NAMALWA (cell line): ENCODE measurements around the gene ST13.
"Not testable (repeated sequence)": the region's sequence is repeated elsewhere in the genome, so short reads cannot be mapped to it uniquely, and the experiment has no call there.

Experiments
- DNase-seq: peaks from one replicate; pipeline ENCODE4 v3.0.0-alpha.2; 2015; ENCODE audit warnings: low spot score

The ST13 gene

DNA sequence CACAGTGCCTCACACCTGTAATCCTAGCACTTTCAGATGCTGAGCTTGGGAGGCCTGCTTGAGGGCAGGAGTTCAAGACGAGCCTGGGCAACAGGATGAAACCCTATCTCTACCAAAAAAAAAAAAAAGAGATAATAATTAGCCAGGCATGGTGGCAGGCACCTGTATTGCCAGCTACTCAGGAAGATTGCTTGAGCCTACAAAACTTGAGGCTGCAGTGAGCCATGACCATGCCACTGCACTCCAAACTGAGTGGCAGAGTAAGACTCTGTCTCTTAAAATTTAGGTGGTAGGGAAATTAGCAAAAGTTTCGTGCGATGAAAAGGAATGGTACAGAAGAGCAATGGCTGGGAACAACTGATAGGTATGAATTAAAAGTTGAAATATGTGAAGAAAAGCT, 18.0 kb downstream of the ST13 start:
- DNase-seq: no peak

DNA sequence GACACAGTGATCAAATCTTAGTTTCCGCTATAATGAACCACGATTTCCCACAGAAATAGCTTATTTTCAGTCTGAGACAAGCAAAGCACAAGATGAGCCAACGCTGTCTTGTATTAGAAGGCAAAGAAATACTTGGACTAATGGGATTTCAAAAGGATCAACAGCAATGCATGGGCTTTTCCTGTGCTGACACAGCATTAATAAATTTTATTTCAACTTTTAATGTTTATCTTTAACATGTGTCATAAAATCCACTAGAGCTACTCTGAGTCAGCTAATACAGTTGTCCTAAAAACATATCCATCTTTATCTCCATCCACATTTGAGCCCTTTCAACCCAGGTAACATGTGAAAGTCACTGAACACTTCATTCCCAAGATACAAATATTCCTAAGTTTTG, 21.8 kb downstream of the ST13 start:
- DNase-seq: no peak

DNA sequence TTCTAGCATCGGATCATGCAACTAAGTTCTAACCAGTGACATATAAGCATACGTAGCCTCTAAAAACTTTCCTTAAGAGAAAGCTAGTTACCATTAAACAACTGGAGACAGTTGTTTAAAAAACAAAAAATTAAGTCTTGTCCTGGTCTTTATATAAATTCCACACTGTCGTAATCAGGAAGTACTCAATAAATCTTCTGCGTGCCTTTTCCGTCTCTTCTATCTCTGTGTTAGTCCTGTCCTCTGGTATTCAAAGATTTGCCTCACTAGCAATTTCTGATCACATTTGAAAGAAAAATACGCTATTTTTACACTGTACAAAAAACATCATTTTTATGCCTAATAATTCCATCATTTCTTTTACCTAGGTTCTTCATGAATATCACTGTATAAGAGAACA, 27.3 kb downstream of the ST13 start:
- no peak for DNase-seq

DNA sequence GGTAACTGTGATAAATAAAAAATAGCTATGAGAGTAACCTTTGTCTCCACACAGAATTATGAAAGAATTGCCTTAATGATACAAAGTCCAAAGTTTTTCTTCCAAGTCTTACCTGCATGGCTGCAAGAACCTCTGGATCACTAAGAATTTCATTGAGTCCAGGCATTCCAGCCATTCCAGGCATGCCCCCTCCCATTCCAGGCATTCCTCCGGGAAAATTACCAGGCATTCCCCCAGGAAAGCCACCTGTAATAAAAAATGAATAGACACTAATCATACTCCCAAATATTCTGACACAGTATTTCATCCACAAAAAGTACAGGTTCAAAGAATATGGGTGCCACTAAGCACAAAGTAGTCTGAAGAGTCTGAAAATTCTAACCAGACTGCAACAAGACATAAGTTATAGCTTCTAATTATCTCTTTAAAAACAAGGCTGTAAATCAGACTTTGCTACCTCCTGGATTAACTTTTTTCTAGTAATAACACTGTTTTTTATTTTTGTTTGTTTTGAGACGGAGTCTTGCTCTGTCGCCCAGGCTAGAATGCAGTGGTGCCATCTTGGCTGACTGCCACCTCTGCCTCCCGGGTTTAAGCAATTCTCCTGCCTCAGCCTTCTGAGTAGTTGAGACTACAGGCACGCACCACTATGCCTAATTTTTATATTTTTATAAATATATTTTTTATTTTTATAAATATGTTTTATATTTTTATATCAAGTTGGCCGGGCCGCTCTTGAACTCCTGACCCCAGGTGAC, 29.3 kb downstream of the ST13 start:
- no peak for DNase-seq

DNA sequence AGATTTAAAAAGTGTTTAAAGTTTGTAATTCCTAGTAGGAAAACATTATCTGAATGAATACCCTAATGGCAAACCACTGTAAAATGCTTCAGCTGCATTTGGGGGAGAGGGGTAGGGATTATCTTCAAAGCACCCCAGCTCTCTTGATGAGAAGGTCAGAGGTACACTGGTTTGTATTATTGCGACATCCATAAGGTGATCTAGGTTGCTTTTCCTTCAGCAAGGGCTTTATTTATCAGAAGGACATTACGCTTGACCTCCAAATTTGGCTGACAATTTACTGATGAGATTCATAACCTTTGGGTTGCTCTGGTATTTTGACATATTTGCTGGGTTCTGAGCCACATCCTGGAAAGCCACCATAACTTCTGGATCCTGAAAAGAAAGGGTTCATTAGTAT, 30.1 kb downstream of the ST13 start:
- DNase-seq: not testable (repeated sequence)

DNA sequence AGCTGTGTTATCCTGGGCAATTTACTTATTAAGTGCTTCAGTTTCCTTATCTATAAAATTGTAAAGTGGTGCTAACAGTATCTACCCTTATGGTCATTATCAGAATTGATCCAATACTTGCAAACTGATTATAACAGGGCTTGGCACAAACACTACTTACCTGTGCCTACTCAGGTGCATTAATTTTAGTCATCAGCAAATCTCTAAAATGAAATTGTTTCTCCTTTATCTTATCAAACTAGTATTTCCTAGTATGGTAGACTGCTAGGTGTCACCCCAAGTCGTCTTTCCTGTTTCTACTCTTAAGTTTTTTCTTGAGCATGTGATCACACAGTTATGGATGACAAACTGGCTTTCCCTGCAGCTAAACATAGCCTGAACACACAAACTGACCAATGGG, 33.0 kb downstream of the ST13 start:
- no peak for DNase-seq

GRCh38 chr22:40819599-40820140, 36.8 kb downstream of the ST13 start:
- DNase-seq: no peak

DNA sequence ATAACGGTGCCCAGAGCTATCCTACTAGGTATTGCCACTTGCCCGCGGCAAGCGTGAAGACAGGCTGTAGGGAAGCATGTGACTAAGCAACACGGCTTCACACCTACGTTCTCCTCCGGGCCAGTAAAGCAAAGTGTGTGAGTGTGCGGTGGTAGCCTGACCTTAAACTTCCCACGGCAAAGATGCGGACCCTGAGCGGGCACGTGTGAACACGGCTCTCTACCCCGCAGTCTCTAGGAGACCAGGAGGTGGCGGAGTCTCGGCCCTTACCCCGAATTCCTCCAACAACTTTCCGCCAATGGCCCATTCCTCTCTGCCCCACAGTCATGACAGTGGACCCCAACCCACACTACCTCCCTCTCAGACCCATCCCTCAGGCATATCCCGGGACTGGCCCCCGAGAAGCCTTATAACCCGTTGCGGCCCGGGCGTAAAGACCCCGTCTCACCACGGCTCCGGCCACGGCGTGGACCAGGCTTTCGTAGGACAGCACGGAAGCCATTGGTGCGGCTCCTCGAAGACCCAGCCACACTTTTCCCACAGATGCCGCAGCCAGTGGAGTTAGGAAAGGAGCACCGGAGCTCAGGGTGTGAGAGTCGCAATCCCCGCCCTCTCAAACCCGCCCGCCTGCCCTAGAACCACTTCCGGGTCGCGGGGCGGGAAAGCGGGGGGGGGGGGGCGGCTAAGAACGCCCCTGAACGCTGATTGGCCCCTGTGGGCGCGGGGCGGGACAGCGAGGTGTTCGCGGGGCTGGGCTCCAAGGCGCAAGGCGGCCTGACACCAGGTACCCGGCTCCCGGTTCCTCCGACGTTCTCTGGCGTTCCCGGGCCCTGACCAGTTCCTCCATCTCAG, 37.5 kb downstream of the ST13 start, which contains the start of gene SLC25A17:
TSS of gene SLC25A17 (minus strand) at position 600 of the 852 bp plus-strand sequence. CDS start at position 502, 98 bp downstream.
- peak; percentile 89 for DNase-seq

DNA sequence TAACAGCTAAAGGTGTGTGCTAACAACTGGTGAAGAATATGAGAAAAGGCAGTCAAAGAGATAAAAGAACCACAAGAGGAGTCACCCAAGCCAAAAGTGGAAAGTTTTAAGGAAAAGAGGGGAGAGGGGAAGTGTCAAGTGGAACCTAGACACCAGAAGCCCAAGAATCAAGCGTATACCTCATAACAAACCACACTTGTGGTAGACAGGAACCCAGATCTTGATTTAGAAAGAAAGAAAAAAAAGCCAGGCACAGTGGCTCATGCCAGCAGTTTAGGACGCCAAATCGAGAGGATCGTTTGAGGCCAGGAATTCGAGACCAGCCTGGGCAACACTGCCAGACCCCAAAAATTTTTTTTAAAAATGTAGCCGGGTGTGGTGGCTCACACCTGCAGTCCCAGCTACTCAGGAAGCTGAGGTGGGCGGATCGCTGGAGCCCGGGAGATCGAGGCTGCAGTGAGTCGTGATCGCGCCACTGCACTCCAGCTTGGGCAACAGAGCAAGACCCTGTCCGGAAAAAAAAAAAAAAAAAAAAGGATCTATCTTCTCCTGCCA, 38.2 kb downstream of the ST13 start:
- DNase-seq: no peak

- DNase-seq: peak; percentile 35
These were observed 38.7 kb downstream of the ST13 start for GRCh38 chr22:40817737-40818136.

GRCh38 chr22:40813912-40814315, 42.5 kb downstream of the ST13 start:
- DNase-seq: no peak

GRCh38 chr22:40808018-40808841, 48.2 kb downstream of the ST13 start:
- DNase-seq: no peak

- no peak for DNase-seq
These were observed 49.7 kb downstream of the ST13 start for GRCh38 chr22:40806711-40807110.

- no peak for DNase-seq
These were observed 50.7 kb downstream of the ST13 start for GRCh38 chr22:40805699-40806203.

GRCh38 chr22:40805239-40805638, 51.2 kb downstream of the ST13 start:
- no peak for DNase-seq

- no peak for DNase-seq
These were observed 53.1 kb downstream of the ST13 start for GRCh38 chr22:40803321-40803720.

- DNase-seq: no peak
These were observed 57.4 kb downstream of the ST13 start for GRCh38 chr22:40799008-40799407.

- DNase-seq: no peak
These were observed 59.0 kb downstream of the ST13 start for GRCh38 chr22:40797427-40797826.

DNA sequence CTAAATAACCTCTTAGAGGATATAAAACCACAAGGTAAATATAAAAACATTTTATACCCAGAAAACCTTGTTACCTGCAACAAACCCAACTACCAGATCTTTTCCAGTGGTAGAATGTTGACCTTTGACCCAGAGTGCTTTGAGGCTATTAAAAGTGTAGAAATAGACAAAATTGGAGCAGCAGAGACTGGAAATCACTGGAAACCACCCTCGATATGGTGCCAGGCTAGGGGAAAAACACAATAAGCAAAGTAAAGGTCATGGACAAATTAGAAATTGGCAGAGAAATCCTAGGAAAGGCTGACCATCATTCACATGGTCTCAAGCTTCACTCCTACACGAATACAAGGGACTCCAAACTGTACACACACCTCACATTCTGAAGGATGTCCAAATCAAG, 64.0 kb downstream of the ST13 start:
- DNase-seq: no peak

DNA sequence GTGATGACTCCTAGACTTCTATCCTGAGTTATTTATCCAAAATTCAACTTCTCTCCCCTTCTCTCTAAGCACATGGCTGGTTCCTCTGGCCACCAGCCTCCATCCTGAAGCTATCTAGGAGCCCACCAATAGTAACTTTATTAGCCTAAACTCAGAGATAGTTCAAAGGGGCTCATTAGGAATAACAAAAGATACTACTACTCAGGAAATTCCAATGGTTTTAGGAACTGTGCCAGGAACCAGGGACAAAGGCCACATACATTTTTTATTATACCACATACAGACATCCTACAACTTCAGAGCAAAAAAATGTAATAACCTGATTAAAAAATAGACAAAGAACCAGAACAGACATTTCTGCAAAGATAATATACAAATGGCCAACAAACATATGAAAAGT, 65.2 kb downstream of the ST13 start:
- DNase-seq: no peak

- no peak for DNase-seq
These were observed 67.3 kb downstream of the ST13 start for GRCh38 chr22:40789131-40789530.

DNA sequence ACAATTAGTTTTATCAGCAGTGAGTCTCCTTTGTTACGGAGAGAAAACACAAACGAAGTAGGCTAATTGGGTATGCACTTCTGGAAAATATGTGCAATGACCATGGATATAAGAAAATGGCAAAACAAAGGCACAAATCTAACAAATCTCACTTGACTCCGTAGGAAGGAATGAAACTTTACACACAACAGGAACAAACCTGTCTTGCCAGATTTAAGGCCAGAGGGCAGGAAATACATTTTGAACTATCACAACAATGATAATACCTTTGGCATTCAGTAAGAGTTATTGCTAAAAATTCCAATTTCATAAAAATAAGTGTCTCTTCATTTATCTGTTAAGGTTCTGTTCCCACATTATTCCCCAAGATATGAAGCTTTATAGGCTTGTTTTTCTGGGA, 73.9 kb downstream of the ST13 start:
- no peak for DNase-seq
